Uterus (tissue), 4 donors: Measurements from ENCODE around the gene B9D2. TPM values are rescaled to one million over a fixed set of nuclear protein-coding genes. Genes with fewer than 3 reads are reported as not detected.
"Not testable (repeated sequence)": the region's sequence is repeated elsewhere in the genome, so short reads cannot be mapped to it uniquely, and the experiment has no call there.

Source experiments
- DNase-seq, 2 donors: peaks; one replicate each; pipeline ENCODE4 v3.0.0-alpha.2; 2019 to 2020
- H3K27ac ChIP-seq, 2 donors: fragments of 200-600 bp; sonication (generic); 1 replicate in 1 of 2; 2 replicates in 1 of 2; pipeline ENCODE4 v1.5.1; 2016 to 2018
- H3K27me3 ChIP-seq, 2 donors: fragments of 200-600 bp; sonication (generic); one replicate each; pipeline ENCODE4 v1.5.1; 2018 to 2019; ENCODE audit warnings: control low read depth in 1 of 2
- H3K36me3 ChIP-seq, 2 donors: fragments of 200-600 bp; sonication (generic); one replicate each; pipeline ENCODE4 v1.5.1; 2019; ENCODE audit warnings: control low read depth in 1 of 2
- H3K4me1 ChIP-seq, 2 donors: fragments of 200-600 bp; sonication (generic); one replicate each; pipeline ENCODE4 v1.5.1; 2018 to 2019; ENCODE audit warnings: control low read depth in 1 of 2
- H3K4me3 ChIP-seq, 2 donors: fragments of 200-600 bp; sonication (generic); 1 replicate in 1 of 2; 2 replicates in 1 of 2; pipeline ENCODE4 v1.5.1; 2018 to 2019; ENCODE audit warnings: mild to moderate bottlenecking in 1 of 2
- H3K9me3 ChIP-seq, 2 donors: fragments of 200-600 bp; sonication (generic); one replicate each; pipeline ENCODE4 v1.5.1; 2019; ENCODE audit warnings: control low read depth in 1 of 2
- CTCF ChIP-seq, 4 experiments: fragments of 200-600 bp in 2 of 4; fragments of 450-650 bp in 2 of 4; sonication (generic) in 2 of 4; IDR thresholded peaks; one replicate each; pipeline ENCODE4 v1.5.1; 2016 to 2019; ENCODE audit warnings: antibody characterized with exemption in 4 of 4, mild to moderate bottlenecking in 2 of 4, moderate library complexity in 1 of 4
- POLR2A ChIP-seq, 2 donors: fragments of 450-650 bp; IDR thresholded peaks; one replicate each; pipeline ENCODE4 v1.6.1; 2016; ENCODE audit warnings: antibody characterized with exemption in 2 of 2, mild to moderate bottlenecking in 1 of 2, moderate library complexity in 1 of 2
- intact Hi-C: fragments of 100-400 bp; cut with DNase I; formaldehyde crosslinking; loops from one replicate; pipeline ENCODE4 v1.15.1; 2023; ENCODE audit warnings: low total_unique reads
- total RNA-seq, 4 donors: library from RNA; depleted of rRNA in 3 of 4; stranded (reverse); fragments of >200 nt in 3 of 4; gene quantifications; one replicate each; pipeline versions ENCODE4 v1.1.0 to v1.2.4, GENCODE V29; 2014 to 2023
- donor health status: DM: yes; HTN: yes; CAD: no.

Gene B9D2
- total RNA-seq, 4 donors from 2014 or later = 0.29 to 6.2 (median 3.5) TPM; not detected in 1

DNA sequence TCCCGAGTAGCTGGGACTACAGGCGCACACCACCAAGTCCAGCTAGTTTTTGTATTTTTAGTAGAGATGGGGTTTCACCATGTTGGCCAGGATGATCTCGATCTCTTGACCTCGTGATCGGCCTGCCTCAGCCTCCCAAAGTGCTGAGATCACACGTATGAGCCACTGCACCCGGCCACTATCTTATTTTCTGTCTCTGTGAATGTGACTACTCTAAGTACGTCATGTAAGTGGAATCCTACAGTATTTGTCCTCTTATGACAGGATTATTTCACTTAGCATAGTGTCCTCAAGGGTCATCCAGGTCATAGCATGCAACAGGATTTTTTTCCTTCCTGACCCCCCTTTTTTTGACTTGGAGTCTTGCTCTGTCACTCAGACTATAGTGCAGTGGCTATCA, 7.6 kb upstream of the B9D2 start:
- intact Hi-C loops = no loop called here
- no peak overlapping the region for H3K27ac ChIP-seq
- H3K4me3 ChIP-seq = no peak overlapping the region
- no peaks in the 10 kb centered on the region for H3K9me3 ChIP-seq
- TF ChIP-seq POLR2A (IDR thresholded peaks at IDR 0.05) (no peak), CTCF (IDR thresholded peaks at IDR 0.05) (no peak)
- H3K27me3 ChIP-seq = no peaks in the 10 kb centered on the region
- no peaks in the 10 kb centered on the region for H3K36me3 ChIP-seq
- H3K4me1 ChIP-seq = no peaks in the 10 kb centered on the region
- no peak for DNase-seq

GRCh38 chr19:41371119-41371518, 7.2 kb upstream of the B9D2 start:
- intact Hi-C loops, H3K4me1 ChIP-seq, H3K4me3 ChIP-seq, DNase-seq, H3K27ac ChIP-seq, H3K9me3 ChIP-seq, H3K27me3 ChIP-seq, H3K36me3 ChIP-seq: not testable (repeated sequence)

DNA sequence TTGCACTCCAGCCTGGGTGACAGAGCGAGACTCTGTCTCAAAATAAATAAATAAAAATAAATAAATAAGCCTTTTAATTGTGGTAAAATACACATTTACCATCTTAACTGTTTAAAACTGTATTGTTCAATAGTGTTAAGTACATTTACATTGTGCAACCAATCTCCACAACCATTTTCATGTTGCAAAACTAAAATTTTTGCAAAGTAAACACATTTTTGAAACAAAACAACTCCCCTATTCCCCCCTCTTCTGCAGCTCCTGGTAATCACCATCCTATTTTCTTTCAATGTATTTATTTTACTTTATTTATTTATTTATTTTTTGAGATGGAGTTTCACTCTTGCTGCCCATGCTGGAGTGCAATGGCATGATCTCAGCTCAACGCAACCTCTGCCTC, 5.8 kb upstream of the B9D2 start:
- no peak for TF ChIP-seq CTCF (IDR thresholded peaks at IDR 0.05)
- no peak for TF ChIP-seq POLR2A (IDR thresholded peaks at IDR 0.05)
- Histone ChIP-seq H3K36me3 (no peaks in the 10 kb centered on the region), H3K27ac (no peak overlapping the region), H3K9me3 (no peaks in the 10 kb centered on the region), H3K4me1 (no peaks in the 10 kb centered on the region), H3K27me3 (no peaks in the 10 kb centered on the region), H3K4me3 (no peak overlapping the region)
- intact Hi-C loops = no loop called here
- DNase-seq = no peak

- H3K27ac ChIP-seq = no peak overlapping the region
- intact Hi-C loops = no loop called here
- no peak for DNase-seq
- H3K9me3 ChIP-seq = no peaks in the 10 kb centered on the region
- no peaks in the 10 kb centered on the region for H3K27me3 ChIP-seq
- no peaks in the 10 kb centered on the region for H3K36me3 ChIP-seq
- H3K4me3 ChIP-seq = no peak overlapping the region
- no peaks in the 10 kb centered on the region for H3K4me1 ChIP-seq
- TF ChIP-seq POLR2A (IDR thresholded peaks at IDR 0.05) (no peak), CTCF (IDR thresholded peaks at IDR 0.05) (no peak)
Observed at GRCh38 chr19:41367848-41368301, 3.9 kb upstream of the B9D2 start.

DNA sequence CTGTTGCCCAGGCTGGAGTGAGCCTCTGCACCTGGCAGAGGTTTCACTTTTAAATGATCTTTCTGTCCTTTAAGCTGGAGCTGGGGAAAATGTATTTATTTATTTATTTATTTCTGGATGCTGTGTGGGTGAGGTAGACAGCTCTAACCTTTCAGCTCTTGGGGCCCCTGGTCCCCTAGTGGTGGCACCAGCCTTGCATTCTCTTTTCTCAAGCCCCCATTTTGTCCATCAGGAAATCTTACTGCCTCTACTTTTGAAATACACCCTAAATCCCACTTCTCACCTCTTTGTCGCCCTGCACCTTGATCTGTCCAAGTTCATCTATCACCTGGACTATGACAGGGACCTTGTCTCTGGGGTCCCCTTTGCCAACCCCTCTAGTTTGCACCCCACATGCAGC, 2.1 kb upstream of the B9D2 start:
- no peak for DNase-seq
- Histone ChIP-seq H3K27ac (no peak overlapping the region), H3K36me3 (no peaks in the 10 kb centered on the region), H3K4me3 (no peak overlapping the region), H3K27me3 (no peaks in the 10 kb centered on the region), H3K9me3 (no peaks in the 10 kb centered on the region), H3K4me1 (no peaks in the 10 kb centered on the region)
- intact Hi-C loops = no loop called here
- no peak for TF ChIP-seq CTCF (IDR thresholded peaks at IDR 0.05)
- TF ChIP-seq POLR2A (IDR thresholded peaks at IDR 0.05) = no peak
